GM18505 (cell line): Measurements from ENCODE around the gene RAB7B.

ENCODE experiments used
- ATAC-seq: cut with Tn5 transposase; IDR thresholded peaks from one replicate; pipeline ENCODE4 v1.9.1; 2021; ENCODE audit not compliant: unreplicated experiment
- POLR2A ChIP-seq: IDR thresholded peaks from 4 replicates; pipeline ENCODE4 v1.6.1; 2011; ENCODE audit warnings: borderline replicate concordance; ENCODE audit not compliant: insufficient read depth, insufficient read length; ENCODE audit errors: extremely low read depth

The RAB7B gene

GRCh38 chr1:205983925-205984725, 19.1 kb downstream of the RAB7B start:
- no peak for ATAC-seq
- TF ChIP-seq POLR2A = no peak

GRCh38 chr1:205981257-205981656, 21.9 kb downstream of the RAB7B start:
- TF ChIP-seq POLR2A = no peak
- ATAC-seq = no peak

GRCh38 chr1:205980237-205980870, 22.8 kb downstream of the RAB7B start:
- ATAC-seq = no peak
- TF ChIP-seq POLR2A = no peak

GRCh38 chr1:205979301-205979700, 23.9 kb downstream of the RAB7B start:
- TF ChIP-seq POLR2A = no peak
- ATAC-seq = no peak

- no peak for TF ChIP-seq POLR2A
- no peak for ATAC-seq
Measured at GRCh38 chr1:205978676-205979075, 24.5 kb downstream of the RAB7B start.

- ATAC-seq = no peak
Measured at GRCh38 chr1:205977402-205978014, 25.7 kb downstream of the RAB7B start.

GRCh38 chr1:205976708-205977401, 26.3 kb downstream of the RAB7B start:
- TF ChIP-seq POLR2A = no peak
- ATAC-seq = no peak

More at GRCh38 chr1:205977402-205978014, 25.7 kb downstream of the RAB7B start:
- TF ChIP-seq POLR2A = no peak

GRCh38 chr1:205976036-205976435, 27.2 kb downstream of the RAB7B start:
- no peak for ATAC-seq
- TF ChIP-seq POLR2A = no peak

GRCh38 chr1:205975387-205975998, 27.7 kb downstream of the RAB7B start:
- no peak for TF ChIP-seq POLR2A
- ATAC-seq = no peak

- no peak for TF ChIP-seq POLR2A
- no peak for ATAC-seq
Measured at GRCh38 chr1:205974712-205975111, 28.5 kb downstream of the RAB7B start.

GRCh38 chr1:205973377-205974232, 29.6 kb downstream of the RAB7B start:
- ATAC-seq = no peak
- TF ChIP-seq POLR2A = no peak

GRCh38 chr1:205972491-205973168, 30.6 kb downstream of the RAB7B start:
- TF ChIP-seq POLR2A = no peak
- ATAC-seq = no peak

GRCh38 chr1:205972081-205972480, 31.1 kb downstream of the RAB7B start:
- no peak for TF ChIP-seq POLR2A
- no peak for ATAC-seq
